Neutrophil (primary cell): ENCODE results near the gene STX8.
"Not testable (repeated sequence)": the region's sequence is repeated elsewhere in the genome, so short reads cannot be mapped to it uniquely, and the experiment has no call there.

Source experiments
- H3K27ac ChIP-seq: fragments of 200-600 bp; sonication (generic); 2 replicates; pipeline ENCODE4 v1.5.1; 2016; ENCODE audit warnings: mild to moderate bottlenecking, moderate library complexity
- H3K27me3 ChIP-seq: fragments of 200-600 bp; sonication (generic); 2 replicates; pipeline ENCODE4 v1.6.0; 2016; ENCODE audit warnings: mild to moderate bottlenecking
- H3K36me3 ChIP-seq: fragments of 200-600 bp; sonication (generic); 2 replicates; pipeline ENCODE4 v1.5.1; 2017
- H3K4me1 ChIP-seq, 2 experiments: fragments of 200-600 bp in 1 of 2; sonication (generic) in 1 of 2; 1 replicate in 1 of 2; 2 replicates in 1 of 2; pipeline versions ENCODE4 v1.5.1 to v1.6.1; 2013 to 2016; ENCODE audit warnings: low read depth in 1 of 2, low read length in 1 of 2, mild to moderate bottlenecking in 1 of 2, moderate library complexity in 1 of 2; ENCODE audit not compliant: control insufficient read depth in 1 of 2, insufficient read depth in 1 of 2
- H3K4me3 ChIP-seq, 2 experiments: fragments of 200-600 bp in 1 of 2; sonication (generic) in 1 of 2; 1 replicate in 1 of 2; 2 replicates in 1 of 2; pipeline ENCODE4 v1.5.1; 2013 to 2016; ENCODE audit warnings: low read depth in 1 of 2, low read length in 1 of 2, mild to moderate bottlenecking in 1 of 2, moderate library complexity in 1 of 2
- H3K9me3 ChIP-seq: fragments of 200-600 bp; sonication (generic); 2 replicates; pipeline ENCODE4 v1.5.1; 2016
- TF ChIP-seq, protein P1 (sequence below): fragments of 200-600 bp; sonication (generic); IDR thresholded peaks from 2 replicates; pipeline ENCODE4 v1.5.1; 2016; ENCODE audit warnings: antibody characterized with exemption

Gene STX8

DNA sequence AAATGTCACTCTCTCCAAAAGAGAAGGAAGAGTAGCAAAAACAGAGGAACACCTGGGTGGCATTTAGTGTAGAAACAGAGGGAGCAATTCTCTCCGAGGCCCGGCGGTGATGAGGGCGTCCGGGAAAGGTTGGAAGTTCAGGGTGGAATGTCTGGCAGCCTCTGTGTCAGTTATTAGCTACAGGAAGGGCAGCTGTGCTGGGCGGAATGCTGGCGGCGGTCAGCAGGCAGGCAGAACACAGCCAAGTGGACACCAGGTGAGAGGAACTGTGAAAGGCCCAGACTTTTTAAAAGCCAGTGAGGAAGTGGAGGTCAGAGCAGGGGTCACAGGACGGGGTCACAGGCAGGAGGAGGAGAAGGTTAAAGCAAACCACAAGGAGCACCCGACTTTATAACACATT lies 316.2 kb downstream of the STX8 start:
- peaks cover 0 to 3% of the 10 kb centered on the region in 2 experiments for H3K4me1 ChIP-seq
- H3K9me3 ChIP-seq, result no peaks in the 10 kb centered on the region
- peaks cover 8% of the 10 kb centered on the region for H3K27me3 ChIP-seq
- H3K4me3 ChIP-seq, result no peak overlapping the region
- TF ChIP-seq, protein P1, sequence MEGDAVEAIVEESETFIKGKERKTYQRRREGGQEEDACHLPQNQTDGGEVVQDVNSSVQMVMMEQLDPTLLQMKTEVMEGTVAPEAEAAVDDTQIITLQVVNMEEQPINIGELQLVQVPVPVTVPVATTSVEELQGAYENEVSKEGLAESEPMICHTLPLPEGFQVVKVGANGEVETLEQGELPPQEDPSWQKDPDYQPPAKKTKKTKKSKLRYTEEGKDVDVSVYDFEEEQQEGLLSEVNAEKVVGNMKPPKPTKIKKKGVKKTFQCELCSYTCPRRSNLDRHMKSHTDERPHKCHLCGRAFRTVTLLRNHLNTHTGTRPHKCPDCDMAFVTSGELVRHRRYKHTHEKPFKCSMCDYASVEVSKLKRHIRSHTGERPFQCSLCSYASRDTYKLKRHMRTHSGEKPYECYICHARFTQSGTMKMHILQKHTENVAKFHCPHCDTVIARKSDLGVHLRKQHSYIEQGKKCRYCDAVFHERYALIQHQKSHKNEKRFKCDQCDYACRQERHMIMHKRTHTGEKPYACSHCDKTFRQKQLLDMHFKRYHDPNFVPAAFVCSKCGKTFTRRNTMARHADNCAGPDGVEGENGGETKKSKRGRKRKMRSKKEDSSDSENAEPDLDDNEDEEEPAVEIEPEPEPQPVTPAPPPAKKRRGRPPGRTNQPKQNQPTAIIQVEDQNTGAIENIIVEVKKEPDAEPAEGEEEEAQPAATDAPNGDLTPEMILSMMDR, result no peak
- H3K27ac ChIP-seq, result no peak overlapping the region
- H3K36me3 ChIP-seq, result no peaks in the 10 kb centered on the region

DNA sequence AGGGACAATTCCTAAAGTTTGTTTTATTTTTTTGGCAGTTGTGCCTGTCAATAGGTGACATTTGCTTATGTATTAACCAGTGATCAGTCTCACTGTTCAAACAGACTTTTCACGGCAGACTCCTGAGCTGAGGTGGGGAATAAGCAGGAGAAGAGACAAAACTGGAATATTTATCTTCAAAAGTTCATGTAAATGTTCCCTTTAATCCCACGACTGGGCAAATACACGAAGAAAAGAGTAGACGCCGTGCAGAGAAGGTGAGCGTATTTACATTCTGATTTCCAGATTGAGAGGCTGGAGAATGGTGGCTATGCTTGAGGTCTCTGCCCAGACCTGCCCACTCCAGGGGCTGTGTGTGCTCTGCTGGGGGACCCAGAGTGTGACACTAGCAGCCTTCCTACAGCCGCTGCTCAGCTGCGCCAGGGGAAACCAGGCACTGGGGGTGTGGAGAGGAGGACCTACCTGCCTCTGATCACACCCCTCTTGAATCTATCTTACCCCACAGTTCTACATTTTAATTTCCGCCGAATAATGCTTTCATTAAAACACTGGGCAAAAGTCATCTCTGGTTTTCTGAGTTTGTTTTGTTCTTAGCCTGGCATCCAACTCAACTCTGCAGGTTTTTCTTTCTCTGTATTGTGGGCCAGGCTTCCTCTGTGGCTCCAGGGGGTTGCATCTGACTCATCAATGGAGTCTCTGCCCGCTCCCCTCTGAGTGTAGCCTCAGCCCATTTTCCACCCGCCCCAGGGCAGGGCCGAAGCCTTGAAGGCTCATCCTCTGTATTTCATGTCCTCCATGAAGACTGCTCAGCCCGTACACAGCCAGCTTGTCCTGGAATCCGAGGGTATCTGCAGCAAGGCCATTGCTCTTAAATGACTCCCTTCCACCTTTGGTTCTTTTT lies 317.3 kb downstream of the STX8 start:
- Histone ChIP-seq H3K9me3 (no peaks in the 10 kb centered on the region), H3K27me3 (peaks cover 8% of the 10 kb centered on the region), H3K36me3 (no peaks in the 10 kb centered on the region), H3K4me3 (no peak overlapping the region), H3K27ac (no peak overlapping the region), H3K4me1 (peaks cover 0 to 3% of the 10 kb centered on the region in 2 experiments)
- TF ChIP-seq, protein P1, result no peak

DNA sequence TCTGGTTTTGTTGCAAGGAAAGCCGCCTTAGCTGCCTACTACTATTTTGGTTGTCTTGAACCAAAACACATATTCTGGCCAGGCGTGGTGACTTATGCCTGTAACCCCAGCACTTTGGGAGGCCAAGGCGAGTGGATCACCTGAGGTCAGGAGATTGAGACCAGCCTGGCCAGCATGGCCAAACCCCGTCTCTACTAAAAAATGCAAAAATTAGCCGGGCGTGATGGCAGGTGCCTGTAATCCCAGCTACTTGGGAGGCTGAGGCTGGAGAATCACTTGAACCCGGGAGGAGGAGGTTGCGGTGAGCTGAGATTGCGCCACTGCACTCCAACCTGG lies 318.0 kb downstream of the STX8 start:
- H3K27me3 ChIP-seq, H3K4me1 ChIP-seq, H3K27ac ChIP-seq, H3K9me3 ChIP-seq, H3K4me3 ChIP-seq, H3K36me3 ChIP-seq: not testable (repeated sequence)

DNA sequence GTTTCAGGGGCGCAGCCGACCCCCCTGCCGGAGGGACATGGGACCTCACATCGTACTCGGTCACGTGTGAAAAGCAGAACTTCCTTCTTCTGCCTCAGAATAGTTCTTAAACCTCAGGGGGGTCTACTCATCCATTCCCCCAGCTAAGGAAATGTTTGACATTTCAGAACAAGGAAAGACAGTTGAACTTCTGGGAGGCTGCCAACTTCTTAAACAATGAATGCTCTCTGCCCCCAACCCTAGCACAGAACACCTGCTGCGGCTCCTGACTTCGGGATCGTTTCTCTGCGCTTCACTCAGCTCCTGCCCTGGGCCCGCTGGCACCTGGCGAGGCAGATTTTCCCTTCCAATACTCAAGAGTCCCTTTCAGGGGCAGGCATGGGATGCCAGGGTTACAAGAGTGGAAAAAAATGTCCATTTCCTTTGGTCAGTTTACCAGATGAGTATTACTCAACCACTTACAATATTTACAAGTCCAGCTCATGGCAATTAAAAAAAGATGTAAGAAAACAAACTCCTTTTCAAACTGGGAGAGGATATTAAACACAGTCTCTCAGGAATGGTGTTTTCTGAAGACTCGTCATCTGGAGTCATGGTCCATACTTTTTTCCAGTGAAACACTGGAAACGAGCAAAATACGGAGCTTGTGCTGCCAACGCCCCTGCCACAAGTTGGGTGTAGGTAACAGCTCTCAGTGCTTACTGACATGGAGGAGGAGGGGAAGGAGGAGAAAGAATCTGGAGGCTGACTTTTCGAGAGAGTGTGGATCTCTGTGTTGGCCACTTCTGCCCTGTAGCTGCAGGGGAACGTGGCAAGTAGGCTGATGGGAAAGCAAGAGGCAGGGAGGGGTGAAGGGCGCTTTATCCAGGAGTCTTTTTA lies 318.6 kb downstream of the STX8 start:
- peaks cover 0 to 3% of the 10 kb centered on the region in 2 experiments for H3K4me1 ChIP-seq
- H3K9me3 ChIP-seq, result no peaks in the 10 kb centered on the region
- no peaks in the 10 kb centered on the region for H3K36me3 ChIP-seq
- H3K27me3 ChIP-seq, result peaks cover 8% of the 10 kb centered on the region
- H3K27ac ChIP-seq, result no peak overlapping the region
- H3K4me3 ChIP-seq, result no peak overlapping the region
- TF ChIP-seq, protein P1, result no peak

DNA sequence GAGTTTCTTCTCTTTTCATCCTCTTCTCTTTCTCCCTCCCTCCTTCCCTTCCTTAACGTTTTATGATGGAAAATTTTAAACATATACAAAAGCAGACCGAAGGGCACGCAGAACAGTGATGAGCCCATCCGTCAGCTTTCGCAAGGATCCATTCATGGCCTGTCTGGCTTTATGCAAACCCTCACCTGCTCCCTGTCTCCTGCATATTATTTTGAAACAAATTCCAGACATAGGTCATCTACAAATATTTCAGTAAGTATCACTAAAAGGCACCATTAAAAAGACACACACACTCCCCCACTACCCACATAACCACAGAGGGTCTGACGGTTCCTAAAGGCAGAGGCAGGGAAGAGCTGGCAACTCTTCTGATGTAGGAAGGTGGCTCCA lies 319.3 kb downstream of the STX8 start:
- H3K36me3 ChIP-seq, result no peaks in the 10 kb centered on the region
- peaks cover 0 to 3% of the 10 kb centered on the region in 2 experiments for H3K4me1 ChIP-seq
- H3K27ac ChIP-seq, result no peak overlapping the region
- no peaks in the 10 kb centered on the region for H3K9me3 ChIP-seq
- H3K4me3 ChIP-seq, result no peak overlapping the region
- peaks cover 8% of the 10 kb centered on the region for H3K27me3 ChIP-seq
- TF ChIP-seq, protein P1, result no peak

DNA sequence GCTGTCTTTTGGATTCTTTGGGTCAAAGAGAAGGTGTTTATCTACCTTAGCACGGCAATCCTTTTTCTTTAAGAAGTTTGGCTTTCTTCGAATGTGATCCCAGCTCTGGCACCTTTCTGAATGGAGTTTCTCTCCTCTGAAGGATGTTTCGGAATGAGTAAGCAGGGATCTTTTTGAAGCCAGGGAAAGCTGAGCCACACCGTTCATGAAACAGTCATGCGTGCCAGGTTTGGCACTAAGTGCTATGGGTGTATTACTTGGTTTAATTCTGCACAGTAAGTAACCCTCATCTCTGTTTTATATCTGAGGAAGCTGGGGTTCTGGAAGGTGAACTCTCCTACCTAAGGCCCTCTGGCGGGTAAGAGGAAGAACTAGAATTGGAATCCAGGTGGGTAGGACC lies 319.8 kb downstream of the STX8 start:
- H3K4me3 ChIP-seq, result no peak overlapping the region
- peaks cover 8% of the 10 kb centered on the region for H3K27me3 ChIP-seq
- peaks cover 0 to 3% of the 10 kb centered on the region in 2 experiments for H3K4me1 ChIP-seq
- no peaks in the 10 kb centered on the region for H3K36me3 ChIP-seq
- H3K9me3 ChIP-seq, result no peaks in the 10 kb centered on the region
- H3K27ac ChIP-seq, result no peak overlapping the region
- TF ChIP-seq, protein P1, result no peak
